Measurements from ENCODE around the gene MAP1S.

Gene MAP1S

GRCh38 chr19:17688853-17689595 is 30.3 kb upstream of the MAP1S start:
- no peak for DNase-seq (ENCODE audit: extremely low read depth in 1 of 2, low read depth in 1 of 2)

- DNase-seq (ENCODE audit: extremely low read depth in 1 of 2, low read depth in 1 of 2), result no peak
These were observed 26.7 kb upstream of the MAP1S start for GRCh38 chr19:17692566-17692965.

- no peak for DNase-seq (ENCODE audit: extremely low read depth in 1 of 2, low read depth in 1 of 2)
These were observed 24.1 kb upstream of the MAP1S start for GRCh38 chr19:17695198-17695597.

- DNase-seq (ENCODE audit: extremely low read depth in 1 of 2, low read depth in 1 of 2), result peak in 1 of 2 donors; percentile 62
These were observed 15.3 kb upstream of the MAP1S start for GRCh38 chr19:17703824-17704463.

GRCh38 chr19:17706750-17707181 is 12.5 kb upstream of the MAP1S start:
- DNase-seq (ENCODE audit: extremely low read depth in 1 of 2, low read depth in 1 of 2), result no peak

GRCh38 chr19:17711851-17712250 is 7.4 kb upstream of the MAP1S start:
- DNase-seq (ENCODE audit: extremely low read depth in 1 of 2, low read depth in 1 of 2), result no peak

DNA sequence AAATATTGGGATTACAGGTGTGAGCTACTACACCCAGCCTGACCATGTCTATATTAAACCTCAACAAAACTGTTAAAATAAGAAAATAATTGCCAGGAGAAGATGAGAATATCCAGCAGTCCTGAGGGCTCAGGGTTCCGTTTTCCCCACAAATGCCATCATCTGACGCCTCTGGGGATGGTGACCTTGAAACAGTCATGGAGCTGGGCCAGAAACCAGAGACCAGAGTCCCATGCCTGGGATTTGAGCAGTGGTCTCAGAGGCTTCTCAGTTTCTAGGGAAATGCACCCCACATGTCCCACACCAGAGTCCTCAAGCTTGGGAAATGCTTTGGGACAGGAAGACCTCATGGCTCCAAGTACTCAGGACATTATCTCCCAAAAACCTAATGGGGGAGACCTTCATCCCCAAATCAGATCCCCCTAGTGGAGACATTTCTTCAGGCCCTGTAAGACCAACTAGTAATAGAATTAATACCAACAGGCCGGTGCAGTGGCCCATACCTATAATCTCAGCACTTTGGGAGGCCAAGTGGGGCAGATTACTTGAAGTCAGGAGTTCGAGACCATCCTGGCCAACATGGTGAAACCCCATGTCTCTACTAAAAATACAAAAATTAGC is 2.9 kb upstream of the MAP1S start:
- DNase-seq (ENCODE audit: extremely low read depth in 1 of 2, low read depth in 1 of 2), result no peak

DNA sequence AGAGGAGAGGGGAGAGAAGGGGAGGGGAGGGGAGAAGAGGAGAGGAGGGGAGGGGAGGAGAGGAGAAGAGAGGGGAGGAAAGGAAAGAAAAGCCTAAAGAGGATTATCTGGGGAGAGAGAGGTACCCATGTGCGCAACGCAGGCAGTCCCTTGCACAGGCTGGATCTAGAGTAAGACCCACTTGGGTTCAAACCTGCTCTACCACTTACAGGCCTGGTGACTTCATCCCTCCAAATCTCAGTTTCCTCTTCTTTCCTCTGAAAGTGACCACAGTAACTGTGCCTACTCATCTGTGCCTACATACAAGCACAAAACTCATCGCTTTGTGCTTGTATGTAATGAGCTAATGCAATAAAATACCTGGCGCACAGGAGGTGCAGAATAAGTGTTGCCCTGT is 732 bp upstream of the MAP1S start:
- no peak for DNase-seq (ENCODE audit: extremely low read depth in 1 of 2, low read depth in 1 of 2)

- DNase-seq (ENCODE audit: extremely low read depth in 1 of 2, low read depth in 1 of 2), result no peak
These were observed 585 bp downstream of the MAP1S start for GRCh38 chr19:17719730-17720400.

DNA sequence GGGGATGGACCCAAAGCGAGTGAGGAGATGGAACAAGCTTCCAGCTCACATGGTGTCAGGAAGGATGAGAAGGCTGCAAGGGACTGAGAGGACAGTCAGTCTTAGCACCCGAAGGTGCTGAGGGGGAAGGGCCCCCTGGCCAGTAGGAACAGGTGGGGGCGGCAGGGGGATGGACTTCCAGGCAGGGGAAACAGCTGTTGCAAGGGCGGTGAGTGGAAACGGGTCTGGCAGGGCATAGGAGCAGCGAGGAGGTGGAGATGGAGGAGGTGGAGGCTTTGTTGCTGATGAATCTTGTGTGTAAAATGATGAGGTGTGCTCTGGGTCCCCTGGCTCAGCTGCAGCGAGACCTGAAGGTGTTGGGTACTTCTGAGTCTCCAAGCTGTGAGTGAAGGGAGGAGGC is 1.2 kb downstream of the MAP1S start:
- DNase-seq (ENCODE audit: extremely low read depth in 1 of 2, low read depth in 1 of 2), result no peak

GRCh38 chr19:17721111-17721628 is 1.9 kb downstream of the MAP1S start:
- no peak for DNase-seq (ENCODE audit: extremely low read depth in 1 of 2, low read depth in 1 of 2)

DNA sequence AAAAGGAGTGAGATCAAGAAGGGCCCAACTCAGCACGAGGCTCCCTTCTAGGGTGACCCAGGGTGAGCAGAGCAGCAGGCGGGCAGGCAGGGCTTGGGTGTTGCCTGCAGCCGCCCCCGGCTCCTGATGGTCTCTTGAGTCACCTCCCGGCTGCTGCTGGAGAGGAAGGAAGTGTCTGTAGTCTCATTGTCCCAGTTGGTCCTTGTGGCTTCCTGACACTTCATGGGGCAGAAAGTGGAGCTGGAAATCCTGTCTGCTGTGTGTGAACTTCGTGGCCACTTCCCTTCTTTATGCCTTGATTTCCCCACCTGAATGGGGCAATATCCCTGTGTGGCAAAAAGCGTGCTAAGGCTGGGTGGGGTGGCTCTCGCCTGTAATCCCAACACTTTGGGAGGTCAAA is 2.5 kb downstream of the MAP1S start:
- no peak for DNase-seq (ENCODE audit: extremely low read depth in 1 of 2, low read depth in 1 of 2)

GRCh38 chr19:17722655-17723240 is 3.5 kb downstream of the MAP1S start:
- no peak for DNase-seq (ENCODE audit: extremely low read depth in 1 of 2, low read depth in 1 of 2)

DNA sequence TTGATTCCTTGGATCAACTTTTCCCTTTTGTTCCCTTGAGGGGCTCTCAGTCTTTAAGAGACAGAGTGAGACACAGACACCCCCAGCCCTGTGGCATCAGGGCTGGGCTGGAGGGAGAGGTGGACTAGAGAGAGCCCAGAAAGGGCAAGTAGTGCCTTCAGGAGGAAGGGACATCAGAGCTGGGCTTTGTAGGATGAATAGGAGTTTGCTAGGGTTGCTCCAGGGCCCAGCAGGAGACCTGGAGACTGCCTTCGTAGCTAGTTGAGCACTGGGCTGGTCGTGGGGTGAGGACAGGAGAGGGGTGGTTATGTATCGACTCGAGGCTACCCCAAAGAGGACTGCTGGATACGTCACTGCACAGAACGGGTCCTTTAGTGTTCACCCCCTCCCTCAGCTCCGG is 5.4 kb downstream of the MAP1S start:
- no peak for DNase-seq (ENCODE audit: extremely low read depth in 1 of 2, low read depth in 1 of 2)

- DNase-seq (ENCODE audit: extremely low read depth in 1 of 2, low read depth in 1 of 2), result no peak
These were observed 6.3 kb downstream of the MAP1S start for GRCh38 chr19:17725422-17726078.

GRCh38 chr19:17726136-17726741 is 7.0 kb downstream of the MAP1S start:
- no peak for DNase-seq (ENCODE audit: extremely low read depth in 1 of 2, low read depth in 1 of 2)

DNA sequence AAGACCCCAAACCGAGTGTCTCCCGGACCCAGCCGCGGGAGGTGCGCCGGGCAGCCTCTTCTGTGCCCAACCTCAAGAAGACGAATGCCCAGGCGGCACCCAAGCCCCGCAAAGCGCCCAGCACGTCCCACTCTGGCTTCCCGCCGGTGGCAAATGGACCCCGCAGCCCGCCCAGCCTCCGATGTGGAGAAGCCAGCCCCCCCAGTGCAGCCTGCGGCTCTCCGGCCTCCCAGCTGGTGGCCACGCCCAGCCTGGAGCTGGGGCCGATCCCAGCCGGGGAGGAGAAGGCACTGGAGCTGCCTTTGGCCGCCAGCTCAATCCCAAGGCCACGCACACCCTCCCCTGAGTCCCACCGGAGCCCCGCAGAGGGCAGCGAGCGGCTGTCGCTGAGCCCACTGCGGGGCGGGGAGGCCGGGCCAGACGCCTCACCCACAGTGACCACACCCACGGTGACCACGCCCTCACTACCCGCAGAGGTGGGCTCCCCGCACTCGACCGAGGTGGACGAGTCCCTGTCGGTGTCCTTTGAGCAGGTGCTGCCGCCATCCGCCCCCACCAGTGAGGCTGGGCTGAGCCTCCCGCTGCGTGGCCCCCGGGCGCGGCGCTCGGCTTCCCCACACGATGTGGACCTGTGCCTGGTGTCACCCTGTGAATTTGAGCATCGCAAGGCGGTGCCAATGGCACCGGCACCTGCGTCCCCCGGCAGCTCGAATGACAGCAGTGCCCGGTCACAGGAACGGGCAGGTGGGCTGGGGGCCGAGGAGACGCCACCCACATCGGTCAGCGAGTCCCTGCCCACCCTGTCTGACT is 7.9 kb downstream of the MAP1S start:
- DNase-seq (ENCODE audit: extremely low read depth in 1 of 2, low read depth in 1 of 2), result no peak

DNA sequence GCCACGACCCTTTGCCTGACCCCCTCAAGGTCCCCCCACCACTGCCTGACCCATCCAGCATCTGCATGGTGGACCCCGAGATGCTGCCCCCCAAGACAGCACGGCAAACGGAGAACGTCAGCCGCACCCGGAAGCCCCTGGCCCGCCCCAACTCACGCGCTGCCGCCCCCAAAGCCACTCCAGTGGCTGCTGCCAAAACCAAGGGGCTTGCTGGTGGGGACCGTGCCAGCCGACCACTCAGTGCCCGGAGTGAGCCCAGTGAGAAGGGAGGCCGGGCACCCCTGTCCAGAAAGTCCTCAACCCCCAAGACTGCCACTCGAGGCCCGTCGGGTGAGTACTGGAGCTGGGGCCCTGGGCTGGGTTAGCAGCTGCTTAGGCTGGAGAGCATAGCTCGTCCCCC is 8.6 kb downstream of the MAP1S start:
- no peak for DNase-seq (ENCODE audit: extremely low read depth in 1 of 2, low read depth in 1 of 2)

DNA sequence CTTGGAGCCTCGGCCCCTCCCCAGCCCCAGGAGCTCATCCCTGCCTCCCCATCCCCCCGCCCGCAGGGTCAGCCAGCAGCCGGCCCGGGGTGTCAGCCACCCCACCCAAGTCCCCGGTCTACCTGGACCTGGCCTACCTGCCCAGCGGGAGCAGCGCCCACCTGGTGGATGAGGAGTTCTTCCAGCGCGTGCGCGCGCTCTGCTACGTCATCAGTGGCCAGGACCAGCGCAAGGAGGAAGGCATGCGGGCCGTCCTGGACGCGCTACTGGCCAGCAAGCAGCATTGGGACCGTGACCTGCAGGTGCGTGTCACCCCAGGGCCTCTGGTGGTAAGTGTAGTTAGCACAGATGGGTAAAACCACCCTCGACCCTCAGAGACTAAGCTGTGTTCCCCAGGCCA is 13.8 kb downstream of the MAP1S start:
- DNase-seq (ENCODE audit: extremely low read depth in 1 of 2, low read depth in 1 of 2), result no peak

Data from activated CD8-positive, alpha-beta memory T cell treated with anti-CD3 and anti-CD28 coated beads for 1 hour (primary cell).